IPS DF 4.7 (cell line): Measurements from ENCODE around the gene SOWAHB.

ENCODE experiments used
- DNase-seq: peaks from one replicate; pipeline ENCODE4 v3.0.0-alpha.2; 2013; ENCODE audit warnings: low spot score; ENCODE audit errors: extremely low read depth

The SOWAHB gene

DNA sequence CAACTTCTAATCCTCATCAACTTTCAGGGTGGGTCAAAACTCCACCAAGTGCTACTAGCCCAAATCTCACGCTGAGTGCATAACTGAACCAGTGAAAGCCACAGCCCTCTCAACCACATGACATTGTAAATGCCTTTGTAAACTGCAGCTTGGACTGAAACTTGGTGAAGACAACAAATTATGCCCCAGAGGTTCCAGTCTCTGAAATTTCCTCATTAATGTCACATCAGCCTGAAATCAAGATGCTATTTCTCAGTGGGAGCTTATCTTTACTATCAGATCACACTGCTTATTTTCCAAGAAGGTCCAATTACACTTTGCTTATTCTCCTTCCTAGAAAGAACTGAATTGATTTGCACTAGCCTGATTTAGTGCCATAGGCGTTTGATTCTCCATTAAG is 46.6 kb downstream of the SOWAHB start:
- no peak for DNase-seq

DNA sequence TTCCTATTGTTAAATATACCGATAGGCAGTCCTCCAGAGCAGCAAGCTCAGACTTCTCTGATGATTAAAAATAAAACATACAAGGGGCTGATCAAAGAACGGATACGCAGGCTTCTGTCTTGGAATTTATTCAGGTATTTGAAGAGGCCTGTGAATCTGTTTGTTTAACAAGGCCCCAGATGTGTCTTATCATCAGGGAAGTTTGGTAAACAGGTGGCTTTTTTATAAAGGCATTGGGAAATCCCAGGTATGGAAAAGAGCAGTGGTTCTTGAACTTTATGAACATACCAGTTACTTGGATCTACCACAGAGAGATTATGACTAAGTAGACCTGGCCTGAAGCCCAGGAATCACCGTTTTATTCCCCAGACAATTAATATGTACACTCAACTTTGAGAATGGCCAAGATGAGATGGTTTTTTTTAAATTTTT is 47.9 kb downstream of the SOWAHB start:
- DNase-seq = no peak
